ENCODE measurements around the gene LYSMD3. TPM values are rescaled to one million over a fixed set of nuclear protein-coding genes. Genes with fewer than 3 reads are reported as not detected.

Gene LYSMD3
- total RNA-seq, 1 donor from 2014 or later, result 21.6 TPM

DNA sequence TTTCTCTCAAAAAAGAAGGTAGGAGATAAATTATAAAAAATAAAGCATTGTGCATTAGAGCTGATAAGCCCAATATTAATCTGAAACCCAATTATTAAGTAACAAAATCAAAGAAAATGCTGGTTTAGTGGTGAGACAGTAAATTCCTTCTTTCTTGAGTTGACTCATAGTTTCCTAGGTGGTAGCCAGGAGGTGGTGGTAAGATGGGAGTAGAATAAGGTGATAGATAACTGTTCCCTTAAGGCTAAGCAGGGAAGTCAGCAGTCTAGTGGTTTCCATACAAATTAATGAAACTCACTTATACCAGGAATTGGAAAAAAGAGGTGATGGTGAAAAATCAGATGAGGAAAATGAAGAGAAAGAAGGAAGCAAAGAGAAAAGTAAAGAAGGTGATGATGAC is 23.2 kb downstream of the LYSMD3 start:
- DNase-seq (no peak), ATAC-seq (no peak)
- Histone ChIP-seq H3K4me1 (no peaks in the 10 kb centered on the region), H3K36me3 (no peaks in the 10 kb centered on the region), H3K27ac (no peak overlapping the region), H3K9me3 (no peaks in the 10 kb centered on the region), H3K27me3 (ENCODE audit: low read depth) (no peaks in the 10 kb centered on the region), H3K4me3 (no peak overlapping the region)
- intact Hi-C loops (cut with DNase I), result no loop called here
- TF ChIP-seq, protein P1, sequence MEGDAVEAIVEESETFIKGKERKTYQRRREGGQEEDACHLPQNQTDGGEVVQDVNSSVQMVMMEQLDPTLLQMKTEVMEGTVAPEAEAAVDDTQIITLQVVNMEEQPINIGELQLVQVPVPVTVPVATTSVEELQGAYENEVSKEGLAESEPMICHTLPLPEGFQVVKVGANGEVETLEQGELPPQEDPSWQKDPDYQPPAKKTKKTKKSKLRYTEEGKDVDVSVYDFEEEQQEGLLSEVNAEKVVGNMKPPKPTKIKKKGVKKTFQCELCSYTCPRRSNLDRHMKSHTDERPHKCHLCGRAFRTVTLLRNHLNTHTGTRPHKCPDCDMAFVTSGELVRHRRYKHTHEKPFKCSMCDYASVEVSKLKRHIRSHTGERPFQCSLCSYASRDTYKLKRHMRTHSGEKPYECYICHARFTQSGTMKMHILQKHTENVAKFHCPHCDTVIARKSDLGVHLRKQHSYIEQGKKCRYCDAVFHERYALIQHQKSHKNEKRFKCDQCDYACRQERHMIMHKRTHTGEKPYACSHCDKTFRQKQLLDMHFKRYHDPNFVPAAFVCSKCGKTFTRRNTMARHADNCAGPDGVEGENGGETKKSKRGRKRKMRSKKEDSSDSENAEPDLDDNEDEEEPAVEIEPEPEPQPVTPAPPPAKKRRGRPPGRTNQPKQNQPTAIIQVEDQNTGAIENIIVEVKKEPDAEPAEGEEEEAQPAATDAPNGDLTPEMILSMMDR (IDR thresholded peaks at IDR 0.05), result no peak

GRCh38 chr5:90504743-90505142 is 24.6 kb downstream of the LYSMD3 start:
- Histone ChIP-seq H3K9me3 (no peaks in the 10 kb centered on the region), H3K36me3 (no peaks in the 10 kb centered on the region), H3K4me3 (no peak overlapping the region), H3K27ac (no peak overlapping the region), H3K27me3 (ENCODE audit: low read depth) (no peaks in the 10 kb centered on the region), H3K4me1 (no peaks in the 10 kb centered on the region)
- DNase-seq, result no peak
- intact Hi-C loops (cut with DNase I), result no loop called here
- TF ChIP-seq, protein P1 (IDR thresholded peaks at IDR 0.05), result no peak
- ATAC-seq, result no peak

DNA sequence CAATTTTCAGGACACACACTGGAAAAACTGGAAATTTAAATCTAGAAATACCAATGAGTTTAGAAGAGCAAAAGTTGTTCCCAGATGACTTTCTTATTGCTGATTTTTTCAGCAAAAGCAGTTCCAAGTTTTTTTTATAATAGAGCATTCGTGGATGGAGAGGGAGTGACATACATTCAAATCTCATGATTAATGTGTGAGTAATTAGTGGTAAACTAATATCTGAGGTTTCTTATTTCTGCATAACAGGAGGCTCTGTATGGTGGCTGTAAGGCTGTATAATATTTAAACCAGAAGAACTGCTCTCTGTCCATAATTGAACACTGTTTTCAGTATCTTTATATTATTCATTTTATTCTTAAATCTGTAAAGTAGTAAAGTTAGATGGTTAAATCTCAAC is 25.8 kb downstream of the LYSMD3 start:
- ATAC-seq (no peak), DNase-seq (no peak)
- H3K4me3 ChIP-seq, result no peak overlapping the region
- TF ChIP-seq, protein P1 (IDR thresholded peaks at IDR 0.05), result no peak
- H3K9me3 ChIP-seq, result no peaks in the 10 kb centered on the region
- H3K27me3 ChIP-seq (ENCODE audit: low read depth), result no peaks in the 10 kb centered on the region
- intact Hi-C loops (cut with DNase I), result no loop called here
- H3K27ac ChIP-seq, result no peak overlapping the region
- H3K36me3 ChIP-seq, result no peaks in the 10 kb centered on the region
- H3K4me1 ChIP-seq, result no peaks in the 10 kb centered on the region

GRCh38 chr5:90495146-90495545 is 34.2 kb downstream of the LYSMD3 start:
- Histone ChIP-seq H3K27me3 (ENCODE audit: low read depth) (no peaks in the 10 kb centered on the region), H3K27ac (no peak overlapping the region), H3K4me1 (no peaks in the 10 kb centered on the region), H3K36me3 (no peaks in the 10 kb centered on the region), H3K4me3 (no peak overlapping the region), H3K9me3 (no peaks in the 10 kb centered on the region)
- TF ChIP-seq, protein P1 (IDR thresholded peaks at IDR 0.05), result no peak
- no peak for ATAC-seq
- intact Hi-C loops (cut with DNase I), result no loop called here
- no peak for DNase-seq

DNA sequence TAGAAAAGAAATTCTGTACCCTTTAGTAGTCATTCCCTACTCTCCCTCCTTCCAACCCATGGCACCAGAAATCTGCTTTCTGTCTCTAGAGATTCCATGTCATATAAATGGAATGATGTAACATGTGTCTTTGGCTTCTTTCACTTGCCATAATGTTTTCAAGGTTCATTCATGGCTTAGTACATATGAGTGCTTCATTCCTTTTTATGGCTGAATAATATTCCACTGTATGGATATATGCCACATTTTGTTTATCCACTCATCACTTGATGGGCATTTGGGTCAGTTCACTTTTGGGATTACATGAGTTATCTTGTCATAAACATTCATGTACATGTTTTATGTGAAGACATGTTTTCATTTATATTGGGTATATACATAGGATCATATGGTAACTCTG is 35.3 kb downstream of the LYSMD3 start:
- H3K36me3 ChIP-seq, result no peaks in the 10 kb centered on the region
- no peaks in the 10 kb centered on the region for H3K27me3 ChIP-seq (ENCODE audit: low read depth)
- H3K4me3 ChIP-seq, result no peak overlapping the region
- no peak for DNase-seq
- TF ChIP-seq, protein P1 (IDR thresholded peaks at IDR 0.05), result no peak
- no peak for ATAC-seq
- intact Hi-C loops (cut with DNase I), result no loop called here
- no peaks in the 10 kb centered on the region for H3K4me1 ChIP-seq
- no peaks in the 10 kb centered on the region for H3K9me3 ChIP-seq
- H3K27ac ChIP-seq, result no peak overlapping the region

GRCh38 chr5:90488791-90489190 is 40.6 kb downstream of the LYSMD3 start:
- no peak overlapping the region for H3K4me3 ChIP-seq
- no peak overlapping the region for H3K27ac ChIP-seq
- no peaks in the 10 kb centered on the region for H3K9me3 ChIP-seq
- no peak for DNase-seq
- TF ChIP-seq, protein P1 (IDR thresholded peaks at IDR 0.05), result no peak
- intact Hi-C loops (cut with DNase I), result no loop called here
- H3K36me3 ChIP-seq, result no peaks in the 10 kb centered on the region
- H3K4me1 ChIP-seq, result no peaks in the 10 kb centered on the region
- H3K27me3 ChIP-seq (ENCODE audit: low read depth), result no peaks in the 10 kb centered on the region
- no peak for ATAC-seq

All from lower lobe of right lung (tissue), 2 donors.